HEK293T (cell line): ENCODE results near the gene ETFRF1.

Experiments
- BHLHE40 ChIP-seq: fragments of 450-650 bp; IDR thresholded peaks from 2 replicates; pipeline ENCODE4 v1.6.1; 2016; ENCODE audit warnings: mild to moderate bottlenecking, moderate library complexity, borderline replicate concordance
- FOXA1 ChIP-seq: fragments of 450-650 bp; IDR thresholded peaks from 2 replicates; pipeline ENCODE4 v1.6.1; 2016; ENCODE audit warnings: mild to moderate bottlenecking
- FOXK2 ChIP-seq: fragments of 450-650 bp; IDR thresholded peaks from 2 replicates; pipeline ENCODE4 v1.6.1; 2016; ENCODE audit warnings: mild to moderate bottlenecking
- FOXM1 ChIP-seq: fragments of 450-650 bp; IDR thresholded peaks from 2 replicates; pipeline ENCODE4 v1.6.1; 2017; ENCODE audit warnings: mild to moderate bottlenecking, borderline replicate concordance
- HDGF ChIP-seq: fragments of 450-650 bp; IDR thresholded peaks from 2 replicates; pipeline ENCODE4 v1.6.1; 2017; ENCODE audit warnings: antibody characterized with exemption, borderline replicate concordance
- L3MBTL2 ChIP-seq: fragments of 450-650 bp; conservative IDR thresholded peaks from 2 replicates; pipeline ENCODE4 v1.6.1; 2016; ENCODE audit warnings: mild to moderate bottlenecking
- SP1 ChIP-seq: fragments of 450-650 bp; IDR thresholded peaks from 2 replicates; pipeline ENCODE4 v1.6.1; 2017

GRCh38 chr12:25207846-25208245 lies 12.8 kb downstream of the ETFRF1 start:
- TF ChIP-seq L3MBTL2 = no peak
- no peak for TF ChIP-seq FOXA1
- no peak for TF ChIP-seq SP1
- no peak for TF ChIP-seq FOXM1
- no peak for TF ChIP-seq HDGF
- TF ChIP-seq FOXK2 = no peak
- no peak for TF ChIP-seq BHLHE40
